Bronchial epithelial cell (primary cell): ENCODE results near the gene TST. TPM values are rescaled to one million over a fixed set of nuclear protein-coding genes. Genes with fewer than 3 reads are reported as not detected.

ENCODE experiments used
- DNase-seq: peaks from one replicate; pipeline ENCODE4 v3.0.0-alpha.2; 2010; ENCODE audit warnings: low read depth
- FAIRE-seq: peaks from 2 replicates; lab custom pipeline; 2011; peaks lifted over from hg19 to GRCh38; lab: Jason Lieb, UNC
- H3K27me3 ChIP-seq: 2 replicates; pipeline ENCODE4 v1.5.1; 2011; ENCODE audit warnings: low read length; ENCODE audit not compliant: control insufficient read depth, insufficient read depth
- H3K36me3 ChIP-seq: 2 replicates; pipeline ENCODE4 v1.5.1; 2011; ENCODE audit warnings: low read length; ENCODE audit not compliant: control insufficient read depth, insufficient read depth
- H3K4me3 ChIP-seq: 2 replicates; pipeline ENCODE4 v1.5.1; 2011; ENCODE audit warnings: mild to moderate bottlenecking, low read depth, low read length, control low read depth
- CTCF ChIP-seq: IDR thresholded peaks from 2 replicates; pipeline ENCODE4 v1.5.1; 2011; ENCODE audit warnings: mild to moderate bottlenecking, moderate library complexity, low read length, control low read depth, inconsistent platforms; ENCODE audit not compliant: insufficient read depth, severe bottlenecking
- total RNA-seq: library from RNA; depleted of rRNA; stranded (reverse); fragments of >200 nt; gene quantifications from 2 replicates; pipeline ENCODE4 v1.2.1, GENCODE V29; 2014

TST gene
- total RNA-seq, 1 donor from 2014 or later, result 45.8 TPM

DNA sequence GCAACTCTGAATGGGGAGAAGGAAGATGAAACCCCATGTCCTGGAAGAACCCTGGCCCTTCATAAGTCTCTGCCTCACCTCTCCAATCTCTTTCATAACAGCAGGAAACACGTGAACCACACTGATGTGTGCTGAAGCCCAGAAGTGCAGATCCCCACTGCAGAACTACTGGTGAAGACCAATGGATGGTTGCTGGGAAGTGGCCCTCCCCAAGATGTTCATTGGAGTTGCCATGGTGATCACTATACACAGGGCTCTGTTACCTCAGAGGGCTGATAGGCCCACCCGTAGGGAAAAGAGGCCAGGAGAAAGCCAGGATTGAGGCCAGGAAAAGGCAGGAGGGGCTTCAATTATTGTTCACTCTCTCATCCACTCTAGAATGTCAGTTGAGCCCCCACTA lies 11.6 kb downstream of the TST start:
- Histone ChIP-seq H3K36me3 (no peaks in the 10 kb centered on the region), H3K4me3 (no peak overlapping the region), H3K27me3 (peaks cover 4% of the 10 kb centered on the region)
- FAIRE-seq, result no peak
- TF ChIP-seq CTCF, result no peak
- no peak for DNase-seq

DNA sequence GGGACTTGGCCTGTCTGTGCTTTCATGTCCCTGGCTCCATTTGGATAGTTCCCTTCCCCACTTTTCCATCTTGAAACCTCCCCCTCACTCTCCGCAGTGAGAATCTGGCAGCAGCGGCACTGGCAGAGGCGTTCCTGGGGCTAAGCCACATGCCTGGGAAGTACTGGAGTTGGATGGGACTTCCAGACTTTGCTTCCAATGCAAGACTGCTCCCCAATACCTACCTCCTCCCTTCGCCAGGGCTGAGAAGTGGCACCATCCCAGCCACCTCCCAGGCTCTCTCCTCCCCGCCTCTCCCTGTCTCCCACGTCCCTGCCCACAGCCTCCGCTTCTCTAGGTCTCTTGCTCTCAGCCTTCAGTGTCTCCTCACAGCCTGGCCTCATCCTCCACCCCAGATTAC lies 16.6 kb downstream of the TST start:
- TF ChIP-seq CTCF, result no peak
- Histone ChIP-seq H3K27me3 (peaks cover 2% of the 10 kb centered on the region), H3K4me3 (no peak overlapping the region), H3K36me3 (no peaks in the 10 kb centered on the region)
- DNase-seq (no peak), FAIRE-seq (no peak)

GRCh38 chr22:37001826-37002225 lies 17.4 kb downstream of the TST start:
- Histone ChIP-seq H3K36me3 (no peaks in the 10 kb centered on the region), H3K4me3 (no peak overlapping the region), H3K27me3 (no peaks in the 10 kb centered on the region)
- FAIRE-seq (no peak), DNase-seq (no peak)
- no peak for TF ChIP-seq CTCF

- Histone ChIP-seq H3K4me3 (no peak overlapping the region), H3K27me3 (no peaks in the 10 kb centered on the region), H3K36me3 (no peaks in the 10 kb centered on the region)
- DNase-seq, result no peak
- FAIRE-seq, result no peak
- TF ChIP-seq CTCF, result no peak
Measured at GRCh38 chr22:37000676-37001534, 18.3 kb downstream of the TST start.

DNA sequence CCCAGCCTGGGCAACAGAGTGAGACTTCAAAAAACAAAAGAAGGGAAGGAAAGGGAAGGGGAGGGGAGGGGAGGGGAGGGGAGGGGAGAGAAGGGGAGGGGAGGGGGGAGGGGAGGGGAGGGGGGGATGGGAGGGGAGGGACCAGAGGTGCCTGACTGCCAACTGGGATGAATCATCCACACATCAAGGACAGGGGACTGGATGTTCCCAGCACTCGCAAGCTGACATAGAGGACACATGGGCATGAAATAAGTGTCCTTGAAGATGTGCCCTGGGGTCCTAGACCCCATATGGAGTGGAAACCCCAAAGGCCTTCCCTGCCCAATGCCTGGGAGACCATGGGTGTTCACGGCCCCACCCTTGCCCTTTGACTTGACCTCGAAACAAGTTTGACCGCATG lies 19.8 kb downstream of the TST start:
- DNase-seq (no peak), FAIRE-seq (no peak)
- Histone ChIP-seq H3K4me3 (no peak overlapping the region), H3K27me3 (no peaks in the 10 kb centered on the region), H3K36me3 (no peaks in the 10 kb centered on the region)
- no peak for TF ChIP-seq CTCF
